OCI-M2 (cell line): ENCODE results near the gene GSG1L2.

Experiments
- DNase-seq: peaks from one replicate; lab custom pipeline; 2025; ENCODE audit not compliant: unreplicated experiment; lab: John Stamatoyannopoulos, UW

The GSG1L2 gene

DNA sequence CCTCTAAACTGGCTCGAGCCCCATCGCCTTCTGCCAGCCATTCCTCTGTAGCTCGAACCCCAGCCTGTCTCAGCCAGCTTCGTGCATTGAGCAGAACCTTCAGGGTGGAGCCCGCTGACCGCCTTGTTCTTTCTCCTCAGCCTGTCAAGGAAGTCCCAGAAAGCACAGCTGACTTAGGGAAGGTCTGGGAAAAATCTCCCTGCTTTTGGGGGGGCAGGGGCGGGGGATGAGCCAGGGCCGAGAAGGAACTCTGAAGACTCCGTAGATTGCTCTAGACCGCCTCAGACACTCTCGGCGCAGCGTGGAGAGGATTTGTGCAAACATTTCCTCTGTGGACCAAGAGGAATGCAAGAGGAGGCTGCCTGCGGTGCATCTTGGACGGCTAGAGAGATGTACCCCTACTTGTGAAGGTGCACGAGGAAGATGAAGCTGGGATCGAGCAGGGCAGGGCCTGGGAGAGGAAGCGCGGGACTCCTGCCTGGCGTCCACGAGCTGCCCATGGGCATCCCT lies 3.8 kb upstream of the GSG1L2 start, which contains the start of gene GLP2R:
GLP2R (plus strand) TSS at position 284 of the 510 bp plus-strand sequence; CDS start at position 424, 140 bp downstream.
- no peak for DNase-seq

DNA sequence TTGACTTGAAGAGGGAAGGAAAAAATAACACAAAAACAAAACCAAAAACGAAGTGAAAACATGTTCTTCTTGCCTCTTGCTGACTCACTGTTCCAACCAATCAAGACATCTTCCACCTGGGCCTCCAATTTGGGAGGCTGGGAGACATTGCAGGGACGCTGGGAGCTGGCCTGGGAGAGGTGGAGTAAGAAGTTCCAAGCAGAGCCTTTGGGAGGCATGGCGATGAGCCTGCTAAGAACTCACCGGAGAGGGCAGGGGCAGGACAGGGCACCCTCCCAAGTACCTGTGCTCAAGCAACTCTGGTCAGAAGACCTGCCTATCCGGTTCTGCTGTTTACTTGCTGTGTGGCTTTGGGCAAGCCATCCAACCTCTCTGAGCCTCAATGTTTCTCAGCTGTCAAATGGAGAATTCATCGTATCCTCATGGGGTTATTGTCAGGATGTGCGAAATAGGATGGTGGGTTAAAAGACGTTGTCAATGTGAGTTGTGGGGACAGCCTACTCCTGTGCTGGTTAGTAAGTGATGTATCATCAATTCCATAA lies 3.0 kb upstream of the GSG1L2 start:
- no peak for DNase-seq

DNA sequence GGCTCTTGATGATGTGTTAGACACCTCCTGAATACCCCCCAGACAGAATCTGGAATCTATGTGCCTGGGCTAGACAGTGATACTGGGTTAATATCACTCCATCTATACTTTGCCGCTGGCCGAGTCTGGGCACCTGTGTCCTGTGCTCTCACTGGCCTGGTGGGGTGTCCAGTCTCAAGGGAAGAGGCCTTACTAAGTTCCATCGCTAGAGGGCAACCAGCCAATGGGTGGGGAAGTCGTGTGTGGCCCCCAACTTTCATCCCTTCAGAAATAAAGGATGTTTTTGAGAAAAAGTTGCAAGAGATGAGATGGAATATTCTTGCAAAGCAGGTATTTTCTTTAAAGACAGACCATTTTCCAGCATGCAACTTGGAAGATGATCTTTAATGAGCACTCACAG lies 2.2 kb upstream of the GSG1L2 start:
- DNase-seq, result no peak

DNA sequence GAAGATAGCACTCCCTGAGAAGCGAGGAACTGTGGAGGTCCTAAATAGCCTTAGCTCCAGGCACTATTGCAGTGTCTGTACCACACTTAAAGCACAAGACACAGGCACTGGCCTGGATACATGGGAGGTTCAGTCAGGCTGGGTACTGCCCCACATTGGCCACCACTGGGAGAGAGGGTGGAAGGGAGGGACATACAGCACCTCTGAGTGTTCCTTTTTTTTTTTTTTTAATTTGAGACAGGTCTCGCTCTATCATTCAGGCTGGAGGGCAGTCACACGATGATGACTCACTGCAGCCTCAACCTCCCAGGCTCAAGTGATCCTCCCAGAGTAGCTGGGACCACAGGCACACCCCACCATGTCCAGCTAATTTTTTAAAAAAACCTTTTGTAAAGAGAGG lies 1.4 kb downstream of the GSG1L2 start:
- no peak for DNase-seq

DNA sequence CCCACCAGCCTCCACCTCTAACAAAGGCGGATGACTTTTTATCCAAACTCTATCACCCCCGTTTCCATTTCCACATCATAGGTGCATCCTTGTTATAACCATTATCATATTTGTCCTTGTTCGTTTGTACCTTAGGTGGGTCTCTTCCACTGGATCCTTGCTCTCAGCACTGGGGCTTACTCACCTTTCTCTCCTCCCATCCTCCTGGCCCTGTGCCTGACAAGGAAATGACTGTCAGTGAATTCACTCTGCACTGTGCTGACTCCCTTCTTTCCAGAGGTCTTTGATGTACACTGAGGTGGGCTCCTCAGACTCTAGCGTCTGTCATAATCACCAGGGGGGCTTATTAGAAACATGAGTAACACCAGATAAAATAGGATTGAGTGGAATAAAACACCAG lies 3.1 kb downstream of the GSG1L2 start:
- DNase-seq, result no peak

DNA sequence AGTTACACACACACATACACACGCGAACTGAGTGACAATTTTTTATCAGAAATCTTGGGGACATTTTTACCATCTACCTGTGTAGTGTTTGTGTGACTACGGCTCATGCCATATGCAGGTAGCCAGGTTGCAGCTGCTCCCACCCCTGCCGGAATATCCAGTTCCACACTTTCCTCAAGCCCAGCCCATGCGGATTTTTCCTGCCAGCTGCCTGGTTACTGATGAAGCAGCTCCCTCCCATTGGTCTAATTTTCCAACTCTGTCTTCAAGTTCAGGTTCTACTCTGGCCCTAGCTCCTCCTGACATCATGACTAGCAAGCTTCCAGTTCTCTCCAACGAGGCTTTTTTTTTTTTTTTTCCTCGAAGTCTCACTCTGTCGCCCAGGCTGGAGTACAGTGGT lies 4.8 kb downstream of the GSG1L2 start:
- DNase-seq, result no peak

DNA sequence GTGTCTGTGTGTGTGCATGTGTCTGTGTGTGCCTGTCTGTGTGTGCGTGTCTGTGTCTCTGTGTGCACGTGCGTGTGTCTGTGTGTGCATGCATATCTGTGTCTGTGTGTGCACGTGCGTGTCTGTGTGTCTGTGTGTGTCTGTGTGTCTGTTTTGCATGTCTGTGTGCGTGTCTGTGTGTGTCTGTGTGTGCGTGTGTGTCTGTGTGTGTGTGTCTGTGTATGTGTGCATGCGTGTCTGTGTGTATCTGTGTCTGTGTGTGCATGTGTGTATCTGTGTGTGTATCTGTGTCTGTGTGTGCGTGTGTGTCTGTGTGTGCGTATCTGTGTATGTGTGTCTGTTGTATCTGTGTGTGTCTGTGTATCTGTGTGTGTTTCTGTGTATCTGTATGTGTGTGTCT lies 5.4 kb downstream of the GSG1L2 start:
- DNase-seq, result no peak

DNA sequence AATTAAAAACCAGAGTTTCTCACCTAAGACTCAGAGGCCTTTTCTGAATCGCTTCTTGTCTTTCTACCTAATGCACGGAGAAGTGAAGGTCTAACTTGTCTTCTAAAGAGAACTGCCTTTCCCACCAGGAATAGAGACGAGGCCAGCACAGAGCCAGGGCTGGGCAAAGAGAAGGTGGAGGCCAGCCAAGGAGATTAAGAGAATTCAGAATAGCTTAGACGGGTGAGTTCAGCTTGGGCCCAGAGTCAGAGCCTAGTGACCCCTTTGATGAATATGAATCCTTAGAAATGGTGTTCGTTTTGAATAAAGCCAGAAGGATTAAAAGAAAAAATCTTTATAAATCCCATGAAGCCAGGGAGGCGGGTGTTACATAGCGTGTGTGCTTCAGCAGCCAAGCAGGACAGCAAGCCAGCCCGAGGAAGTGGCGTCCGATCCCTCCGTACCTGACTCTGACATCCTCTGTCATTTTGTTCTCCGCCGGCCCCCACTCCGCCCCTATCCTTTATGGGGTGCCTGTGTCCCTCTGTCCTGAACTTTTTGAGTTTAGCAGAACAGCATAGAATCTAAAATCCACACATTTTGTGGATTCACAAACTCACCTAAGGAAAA lies 7.4 kb downstream of the GSG1L2 start:
- DNase-seq, result no peak

DNA sequence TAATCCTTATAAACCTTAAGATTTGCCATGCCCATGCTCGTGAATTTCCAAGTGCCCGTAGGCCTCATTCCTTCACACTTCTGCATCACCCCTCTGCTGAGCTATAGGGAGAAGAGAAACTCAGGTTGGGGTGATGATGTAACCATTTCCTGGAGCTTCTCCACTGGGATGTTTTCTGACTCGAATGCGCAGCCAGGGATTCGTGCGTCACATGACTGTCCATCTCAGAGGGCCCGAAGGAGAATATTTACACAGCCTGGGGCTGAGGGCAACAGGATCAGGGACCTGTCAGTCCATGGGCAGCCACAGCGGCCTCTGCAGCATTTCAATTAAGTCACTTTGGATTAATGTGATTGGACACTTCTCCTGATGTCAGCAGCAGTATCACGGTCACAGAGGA lies 8.7 kb downstream of the GSG1L2 start:
- DNase-seq, result no peak

DNA sequence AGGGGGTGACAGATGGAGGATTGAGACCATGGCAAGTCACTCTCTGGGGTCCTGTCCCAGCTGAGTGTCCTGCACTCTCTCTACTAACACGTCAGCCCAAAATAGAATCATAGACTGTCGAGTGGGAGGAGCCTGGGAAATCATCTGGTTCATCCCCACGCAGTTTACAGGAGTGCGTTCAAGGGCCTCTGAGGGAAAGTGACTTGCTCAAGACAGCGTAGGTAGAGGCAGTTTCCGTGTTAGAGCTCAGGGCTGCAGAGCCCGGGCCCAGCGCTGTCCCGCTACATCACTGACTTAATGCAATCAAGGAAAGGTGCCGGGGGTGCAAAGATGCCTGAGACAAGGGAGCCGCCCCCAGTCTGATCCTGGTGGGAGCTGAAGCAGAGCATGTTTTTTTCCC lies 10.3 kb downstream of the GSG1L2 start:
- DNase-seq, result no peak

DNA sequence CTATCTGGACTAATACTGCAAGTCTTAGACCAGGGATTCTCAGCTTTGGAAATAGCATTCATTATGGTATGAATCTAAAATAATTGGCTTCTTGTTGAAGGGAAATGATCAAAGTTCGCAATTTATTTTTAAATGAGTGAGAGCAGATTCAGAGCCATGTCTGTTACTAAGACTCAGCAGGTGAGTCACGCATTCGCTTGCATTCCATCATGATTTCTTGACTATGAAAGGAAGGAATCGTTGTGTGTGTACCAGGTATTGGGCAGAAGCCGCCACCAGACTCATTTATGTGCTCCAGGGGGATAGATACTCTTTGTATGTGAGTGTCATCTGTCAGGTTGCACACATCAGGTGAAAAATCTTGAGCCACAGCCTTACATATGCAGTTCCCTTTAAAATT lies 10.8 kb downstream of the GSG1L2 start:
- DNase-seq, result no peak

DNA sequence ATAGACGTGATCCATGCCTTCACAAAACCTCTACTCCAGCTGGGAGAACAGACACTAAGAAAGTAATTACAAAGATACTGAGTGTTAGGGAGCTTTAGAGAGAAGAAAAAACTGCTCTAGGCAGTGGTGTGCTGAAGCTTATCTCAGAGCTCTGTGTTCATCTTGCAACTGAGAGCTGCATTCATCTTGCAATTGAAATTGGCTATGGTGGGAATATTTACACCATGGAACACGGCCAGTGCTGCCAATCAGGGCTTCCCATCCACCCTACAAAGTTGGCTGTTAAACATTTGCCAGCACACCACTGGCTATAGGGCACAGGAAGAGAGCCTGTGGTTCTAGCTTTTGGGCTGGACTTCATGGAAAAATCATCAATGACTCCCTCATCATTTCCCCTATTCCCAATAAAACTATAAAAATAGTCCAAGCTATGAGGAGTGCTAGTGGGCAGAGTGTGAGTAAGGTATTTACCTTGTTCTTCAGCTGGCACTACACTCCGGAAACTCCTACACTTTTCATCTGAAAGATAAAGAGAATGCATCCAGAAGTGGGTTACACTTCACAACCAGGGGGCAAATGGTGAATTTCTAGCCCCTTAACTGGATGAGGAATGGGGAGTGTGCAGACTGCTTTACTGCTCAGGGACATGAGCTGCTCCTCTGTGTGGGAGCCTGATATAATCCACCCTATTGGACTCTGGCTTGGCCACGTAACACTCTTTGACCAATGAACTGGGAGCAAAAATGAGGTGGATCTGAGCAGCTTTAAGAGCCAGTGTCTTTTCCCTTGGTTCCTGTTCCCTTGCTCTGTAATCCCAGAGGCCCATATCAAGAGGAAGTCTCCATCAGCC lies 11.6 kb downstream of the GSG1L2 start:
- no peak for DNase-seq

DNA sequence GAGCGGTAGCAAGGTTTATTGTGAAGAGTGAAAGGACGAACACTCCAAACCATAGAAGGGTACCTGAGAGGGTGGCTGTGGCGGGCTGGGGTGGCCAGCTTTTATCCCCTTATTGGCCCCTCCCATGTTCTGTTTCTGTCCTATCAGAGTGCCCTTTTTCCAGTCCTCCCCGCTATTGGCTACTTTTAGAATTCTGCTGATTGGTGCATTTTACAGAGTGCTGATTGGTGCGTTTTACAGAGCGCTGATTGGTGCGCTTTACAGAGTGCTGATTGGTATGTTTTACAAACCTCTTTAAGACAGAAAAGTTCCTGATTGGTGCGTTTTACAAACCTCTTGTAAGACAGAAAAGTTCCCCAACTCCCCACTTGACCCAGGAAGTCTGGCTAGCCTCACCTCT lies 12.5 kb downstream of the GSG1L2 start:
- DNase-seq, result no peak

DNA sequence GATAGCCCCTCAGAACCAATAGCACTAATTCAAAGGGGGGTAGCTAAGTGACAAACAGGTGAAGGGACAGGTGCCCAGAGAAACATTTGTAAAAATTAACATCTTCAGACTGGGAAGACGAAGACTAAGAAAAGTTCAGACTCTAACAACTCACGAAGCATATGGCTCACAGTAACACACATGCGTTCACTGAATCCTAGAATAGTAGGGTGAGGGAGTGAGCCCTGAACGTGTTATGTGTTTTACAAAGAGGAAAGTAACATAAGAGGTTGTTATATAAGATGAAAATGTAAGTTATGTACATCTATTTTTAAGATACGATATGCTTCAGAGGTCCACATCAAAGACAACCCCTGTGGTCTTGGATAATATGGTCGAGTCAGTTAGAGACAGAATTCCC lies 15.2 kb downstream of the GSG1L2 start:
- DNase-seq, result no peak

DNA sequence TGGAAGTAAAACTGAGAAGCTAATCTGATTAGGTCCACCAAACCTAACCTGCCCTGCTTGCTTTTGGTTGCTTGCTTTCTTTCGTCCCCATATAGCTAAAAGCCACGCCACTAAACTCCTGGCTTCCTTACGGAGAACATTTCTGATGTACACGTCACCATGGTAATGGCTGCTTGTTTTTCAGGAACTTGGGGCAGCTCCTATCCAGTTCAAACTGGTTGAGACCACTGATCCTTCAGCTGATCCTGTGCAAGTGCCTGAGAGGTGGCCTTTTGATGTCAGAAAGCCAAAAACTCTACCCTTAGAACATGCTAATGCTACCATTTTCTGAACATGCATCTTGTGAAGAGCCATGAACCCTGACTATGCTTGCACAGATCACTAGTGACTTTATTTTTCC lies 16.1 kb downstream of the GSG1L2 start:
- DNase-seq, result no peak

DNA sequence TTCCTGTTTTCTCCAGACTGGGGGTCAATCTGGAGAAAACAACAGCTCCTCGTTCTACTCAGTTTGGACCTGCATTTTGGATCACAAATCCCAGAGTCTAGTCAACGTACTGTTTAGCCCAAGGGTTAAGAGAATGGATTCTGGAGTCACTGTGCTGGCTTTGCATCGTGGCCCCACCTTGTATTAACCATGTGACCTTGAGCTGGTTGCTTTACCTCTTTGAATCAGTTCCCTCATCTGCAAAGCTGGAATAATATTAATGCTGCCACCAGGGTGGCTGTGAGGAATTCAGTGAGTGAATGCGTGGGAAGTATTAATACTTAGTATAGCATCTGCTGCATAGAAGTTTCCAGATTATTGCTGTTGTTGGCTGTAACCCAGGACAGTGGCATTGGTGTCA lies 19.2 kb downstream of the GSG1L2 start:
- no peak for DNase-seq

DNA sequence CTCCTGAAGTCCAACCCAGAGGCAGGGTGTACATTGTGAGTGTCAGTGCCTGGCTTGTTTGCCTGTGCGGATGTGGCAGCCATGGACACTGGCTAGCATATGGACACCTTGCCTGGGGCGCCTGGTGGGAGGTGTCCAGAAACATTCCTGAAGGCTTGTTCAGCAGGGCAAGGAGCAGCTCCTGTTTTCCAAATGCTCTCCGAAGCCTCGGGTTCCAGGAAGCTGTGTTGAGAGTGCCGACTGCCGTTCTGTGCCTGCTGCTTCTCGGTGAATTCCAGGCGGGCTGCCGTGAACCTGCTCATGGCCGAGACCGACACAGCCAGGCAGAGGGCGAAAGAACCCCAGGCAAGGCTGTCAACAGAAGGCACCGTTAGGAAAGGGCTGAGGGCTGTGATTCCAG lies 19.6 kb downstream of the GSG1L2 start:
- DNase-seq, result no peak

DNA sequence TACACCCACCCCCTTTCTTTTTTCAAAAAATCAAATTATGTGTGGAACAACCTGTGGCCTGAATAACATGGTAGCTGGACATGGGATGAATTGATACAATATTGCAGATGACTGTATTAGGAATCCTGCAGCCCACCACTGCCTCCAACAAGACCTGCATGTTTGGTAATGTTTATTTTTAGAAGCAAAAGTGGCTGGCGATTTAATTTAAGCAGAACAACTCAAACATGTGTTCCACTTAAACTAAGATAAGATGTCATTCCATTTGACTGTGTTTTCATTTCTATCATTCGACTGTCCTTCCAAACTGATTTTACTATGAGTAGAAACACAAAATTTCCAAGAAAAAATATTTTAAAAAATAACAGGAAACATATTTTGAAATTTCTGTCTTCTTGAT lies 20.4 kb downstream of the GSG1L2 start:
- DNase-seq, result no peak

DNA sequence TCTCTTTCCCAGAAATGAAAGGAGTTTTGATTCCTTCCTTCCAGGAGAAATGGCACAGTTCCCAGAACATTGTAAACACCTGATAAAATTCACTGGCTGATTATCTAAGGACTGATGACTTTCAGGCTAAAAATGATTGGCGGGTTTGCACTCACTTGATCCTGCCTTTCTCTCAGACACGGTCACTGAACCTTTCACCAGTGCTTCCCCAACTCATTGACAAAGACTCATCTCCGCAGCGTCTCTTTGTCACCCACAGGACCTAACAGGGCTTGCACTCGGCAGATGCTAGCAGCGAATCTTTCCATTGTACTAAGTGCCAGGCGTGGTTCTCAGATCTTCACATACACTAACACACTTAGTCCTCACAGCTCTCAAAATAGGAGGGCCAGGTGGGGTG lies 23.2 kb downstream of the GSG1L2 start:
- DNase-seq, result no peak

DNA sequence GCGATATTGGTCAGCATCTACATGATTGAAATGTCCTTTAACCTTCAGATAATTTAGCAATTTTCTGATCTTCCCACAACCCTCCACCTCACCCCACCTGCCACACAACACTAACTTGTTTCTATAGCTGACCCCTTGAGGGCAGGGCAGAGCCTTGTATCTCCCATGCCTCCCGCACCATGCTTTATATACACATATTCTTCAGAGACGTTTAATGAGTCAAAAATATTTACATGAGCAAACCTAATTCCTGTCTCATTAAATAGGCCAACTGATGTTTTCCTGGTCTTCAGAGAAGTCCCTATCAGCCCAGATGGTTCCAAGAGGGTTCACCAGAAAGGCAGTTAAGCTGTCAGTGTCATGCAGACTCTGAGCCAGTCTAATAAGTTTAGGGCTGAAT lies 23.9 kb downstream of the GSG1L2 start:
- no peak for DNase-seq

DNA sequence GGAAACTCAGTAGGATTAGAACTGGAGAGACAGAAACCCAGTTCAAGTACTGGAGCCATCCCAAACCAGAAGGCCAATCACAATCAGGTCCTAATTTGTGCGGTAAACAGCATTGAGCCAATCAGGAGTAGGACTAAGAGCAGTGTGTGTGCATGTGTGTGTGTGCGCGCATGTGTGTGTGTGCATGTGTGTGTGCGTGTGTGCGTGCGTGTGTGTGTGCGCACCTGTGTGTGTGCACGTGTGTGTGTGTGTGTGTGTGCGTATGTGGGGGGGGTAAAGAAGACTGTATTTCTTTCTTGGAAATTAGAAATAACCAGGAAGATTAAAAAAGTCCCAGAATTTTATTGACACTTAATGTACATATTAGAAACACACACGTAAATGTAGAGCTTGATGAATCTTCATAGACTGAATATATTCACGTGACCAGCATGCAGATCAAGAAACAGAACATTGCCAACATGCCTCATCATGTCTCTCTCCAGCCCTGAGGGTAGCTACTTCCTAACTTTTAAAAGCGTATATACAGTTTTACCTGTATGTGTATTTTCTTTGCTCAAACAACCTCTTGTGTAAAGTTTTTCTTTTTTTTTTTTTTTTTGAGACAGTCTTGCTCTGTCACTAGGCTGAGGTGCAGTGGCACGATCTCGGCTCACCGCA lies 29.6 kb downstream of the GSG1L2 start:
- DNase-seq, result no peak
